ENCODE data around the gene MMP24OS. TPM values are rescaled to one million over a fixed set of nuclear protein-coding genes. Genes with fewer than 3 reads are reported as not detected.

The MMP24OS gene
- total RNA-seq, 1 experiment from 2014 or later: 59.6 TPM

DNA sequence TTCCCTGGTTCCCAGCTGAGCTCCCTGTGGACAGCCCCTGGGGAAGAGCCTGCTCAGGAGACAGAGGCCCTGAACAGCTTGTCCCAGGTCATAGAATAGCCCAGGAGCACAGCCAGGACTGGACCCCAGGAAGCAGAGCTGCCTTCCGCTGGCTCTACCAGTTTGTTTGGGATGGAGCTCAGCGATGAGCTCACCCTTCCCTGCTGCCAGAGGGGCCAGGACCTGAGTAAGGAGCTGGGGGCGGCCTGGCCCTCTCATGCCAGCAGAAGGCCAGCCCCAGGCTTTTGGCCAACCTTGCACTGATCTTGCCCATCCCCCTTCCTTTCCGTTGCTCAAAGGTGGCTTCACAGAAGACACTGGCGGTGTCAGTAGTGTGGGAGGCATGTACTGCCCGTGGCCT is 17.5 kb downstream of the MMP24OS start:
- H3K4me1 ChIP-seq (ENCODE audit: control insufficient read depth in 1 of 2, insufficient read depth in 2 of 2, low read length in 2 of 2): peaks cover 23% of the 10 kb centered on the region in 2 experiments
- BruUV-seq (replicated peaks): no TSS peak
- H3K9me2 ChIP-seq (ENCODE audit: insufficient read depth): no peaks in the 10 kb centered on the region
- TF ChIP-seq SRF (IDR thresholded peaks at IDR 0.05; ENCODE audit: low read depth): no peak
- no peak for TF ChIP-seq POLR2A (IDR thresholded peaks at IDR 0.05; ENCODE audit: borderline replicate concordance, extremely low read depth, insufficient read depth, insufficient read length)
- no peak for TF ChIP-seq ZNF274 (IDR thresholded peaks at IDR 0.05; ENCODE audit: low read depth, low read length)
- no peak for TF ChIP-seq EZH2 (IDR thresholded peaks at IDR 0.05)
- TF ChIP-seq, protein P1, sequence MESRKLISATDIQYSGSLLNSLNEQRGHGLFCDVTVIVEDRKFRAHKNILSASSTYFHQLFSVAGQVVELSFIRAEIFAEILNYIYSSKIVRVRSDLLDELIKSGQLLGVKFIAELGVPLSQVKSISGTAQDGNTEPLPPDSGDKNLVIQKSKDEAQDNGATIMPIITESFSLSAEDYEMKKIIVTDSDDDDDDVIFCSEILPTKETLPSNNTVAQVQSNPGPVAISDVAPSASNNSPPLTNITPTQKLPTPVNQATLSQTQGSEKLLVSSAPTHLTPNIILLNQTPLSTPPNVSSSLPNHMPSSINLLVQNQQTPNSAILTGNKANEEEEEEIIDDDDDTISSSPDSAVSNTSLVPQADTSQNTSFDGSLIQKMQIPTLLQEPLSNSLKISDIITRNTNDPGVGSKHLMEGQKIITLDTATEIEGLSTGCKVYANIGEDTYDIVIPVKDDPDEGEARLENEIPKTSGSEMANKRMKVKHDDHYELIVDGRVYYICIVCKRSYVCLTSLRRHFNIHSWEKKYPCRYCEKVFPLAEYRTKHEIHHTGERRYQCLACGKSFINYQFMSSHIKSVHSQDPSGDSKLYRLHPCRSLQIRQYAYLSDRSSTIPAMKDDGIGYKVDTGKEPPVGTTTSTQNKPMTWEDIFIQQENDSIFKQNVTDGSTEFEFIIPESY (IDR thresholded peaks at IDR 0.05; ENCODE audit: extremely low read depth, insufficient replicate concordance, low read length): no peak
- TF ChIP-seq, protein P2, sequence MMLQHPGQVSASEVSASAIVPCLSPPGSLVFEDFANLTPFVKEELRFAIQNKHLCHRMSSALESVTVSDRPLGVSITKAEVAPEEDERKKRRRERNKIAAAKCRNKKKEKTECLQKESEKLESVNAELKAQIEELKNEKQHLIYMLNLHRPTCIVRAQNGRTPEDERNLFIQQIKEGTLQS (IDR thresholded peaks at IDR 0.05): no peak
- no peak for TF ChIP-seq ELF1 (IDR thresholded peaks at IDR 0.05; ENCODE audit: borderline replicate concordance, low read depth)
- TF ChIP-seq MAX (IDR thresholded peaks at IDR 0.05): no peak
- TF ChIP-seq RAD21 (IDR thresholded peaks at IDR 0.05; ENCODE audit: low read depth): no peak
- TF ChIP-seq POLR2AphosphoS5 (IDR thresholded peaks at IDR 0.05; ENCODE audit: low read depth, low read length): no peak
- TF ChIP-seq TCF7L2 (IDR thresholded peaks at IDR 0.05; ENCODE audit: borderline replicate concordance, extremely low read depth, insufficient read depth, insufficient read length): no peak
- no peak for TF ChIP-seq JUND (IDR thresholded peaks at IDR 0.05)
- TF ChIP-seq ZFX (IDR thresholded peaks at IDR 0.05): no peak
- no peak for TF ChIP-seq FOSL1 (IDR thresholded peaks at IDR 0.05; ENCODE audit: low read depth)
- TF ChIP-seq SIN3A (IDR thresholded peaks at IDR 0.05; ENCODE audit: low read depth): no peak
- no peak for TF ChIP-seq SP1 (IDR thresholded peaks at IDR 0.05; ENCODE audit: low read depth)
- TF ChIP-seq YY1 (IDR thresholded peaks at IDR 0.05; ENCODE audit: extremely low read depth, insufficient replicate concordance, low read depth, low read length): no peak
- TF ChIP-seq CTCF (IDR thresholded peaks at IDR 0.05 in 2 of 3, conservative IDR thresholded peaks at IDR 0.05 in 1 of 3; ENCODE audit: borderline replicate concordance in 1 of 3, insufficient read depth in 1 of 3, low read depth in 2 of 3, low read length in 2 of 3): no peak
- TF ChIP-seq EZH2phosphoT487 (IDR thresholded peaks at IDR 0.05; ENCODE audit: borderline replicate concordance): no peak
- no peak for TF ChIP-seq EGR1 (IDR thresholded peaks at IDR 0.05; ENCODE audit: low read depth)
- no peak overlapping the region for H3K4me2 ChIP-seq (ENCODE audit: low read length)
- H4K20me1 ChIP-seq (ENCODE audit: insufficient read depth): no peaks in the 10 kb centered on the region
- H3K4me3 ChIP-seq (replicated peaks in 1 of 2; ENCODE audit: low read depth in 1 of 2, low read length in 2 of 2): no peak overlapping the region
- no peak overlapping the region for H3K9ac ChIP-seq (ENCODE audit: low read length)
- H3K27me3 ChIP-seq (ENCODE audit: insufficient read depth, low read length): no peaks in the 10 kb centered on the region
- DNase-seq (ENCODE audit: low read depth, low spot score): no peak
- ChIA-PET POLR2A (no interaction called here), RAD21 (ENCODE audit: low non-redundant PET in 1 of 2, low total read pairs in 2 of 2, uncharacterized antibody in 2 of 2, unreplicated experiment in 2 of 2) (no interaction called here), CTCF (interaction anchor here (0.9 kb wide), 1 partner anchor 115 kb away, joined by 4 read pairs; no protein-coding TSS in a partner anchor)
- H3K9me3 ChIP-seq (ENCODE audit: control insufficient read depth in 1 of 2, insufficient read depth in 1 of 2, low read depth in 1 of 2, low read length in 2 of 2): no peaks in the 10 kb centered on the region
- H3K79me2 ChIP-seq (ENCODE audit: insufficient read depth, low read length): no peaks in the 10 kb centered on the region
- no peak for ATAC-seq
- no peaks in the 10 kb centered on the region for H3K36me3 ChIP-seq (ENCODE audit: control insufficient read depth in 1 of 2, insufficient read depth in 2 of 2, low read length in 2 of 2)
- intact Hi-C loops (cut with micrococcal nuclease): loop anchor here (10.0 kb wide), 1 partner anchor 386 kb away; the partner anchor contains the start of genes ACSS2 and GGT7
- no peak overlapping the region for H3K27ac ChIP-seq (ENCODE audit: low read depth, low read length)
- no peak overlapping the region for H2AFZ ChIP-seq (ENCODE audit: low read depth, low read length, poor library complexity, severe bottlenecking)

Measured in HCT116 (cell line).